Measurements from ENCODE around the gene SLC13A3. TPM values are rescaled to one million over a fixed set of nuclear protein-coding genes. Genes with fewer than 3 reads are reported as not detected.
"Not testable (repeated sequence)": the region's sequence is repeated elsewhere in the genome, so short reads cannot be mapped to it uniquely, and the experiment has no call there.

Gene SLC13A3
- total RNA-seq, 1 experiment from 2014 or later = 0.39 TPM

DNA sequence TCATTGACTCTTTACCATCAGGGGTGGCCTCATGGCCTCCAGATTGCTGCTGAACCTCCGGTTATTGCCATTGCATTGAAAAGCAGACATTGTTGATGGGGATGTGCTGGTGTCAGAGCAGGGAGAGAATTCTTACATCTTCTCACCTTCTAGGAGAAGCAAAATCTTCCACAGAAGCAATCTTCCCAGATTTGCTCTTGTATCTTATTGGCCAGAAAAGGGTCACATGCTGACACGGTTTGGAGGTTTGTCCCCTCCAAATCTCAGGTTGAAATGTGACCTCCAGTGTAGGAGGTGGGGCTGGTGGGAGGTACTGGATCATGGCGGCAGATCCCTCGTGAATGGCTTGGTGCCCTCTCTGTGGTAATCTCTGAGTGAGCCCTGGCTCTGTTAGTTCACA is 27.3 kb upstream of the SLC13A3 start:
- no peak overlapping the region for H3K4me3 Mint-ChIP-seq (ENCODE audit: unreplicated experiment)
- H3K27me3 Mint-ChIP-seq (ENCODE audit: insufficient read depth, unreplicated experiment) = no peaks in the 10 kb centered on the region
- H3K9me3 Mint-ChIP-seq (ENCODE audit: unreplicated experiment) = peaks cover 4% of the 10 kb centered on the region
- no peak overlapping the region for H3K4me3 ChIP-seq (ENCODE audit: low read depth, low read length)
- no TSS peak for BruUV-seq (replicated peaks)
- CTCF ChIA-PET = no interaction called here
- H3K9me3 ChIP-seq = peaks cover under 1% of the 10 kb centered on the region; the same call in 1 of the 2 replicates
- no peak for DNase-seq
- TF ChIP-seq CTCF (IDR thresholded peaks at IDR 0.05; ENCODE audit: insufficient read depth in 1 of 2, low read depth in 1 of 2, low read length in 1 of 2, severe bottlenecking in 1 of 2, unreplicated experiment in 1 of 2) = no peak
- H3K27me3 ChIP-seq (replicated peaks; ENCODE audit: control insufficient read depth, insufficient read depth, low read length) = no peaks in the 10 kb centered on the region
- peaks cover 2% of the 10 kb centered on the region for H3K4me1 Mint-ChIP-seq (ENCODE audit: low read depth, unreplicated experiment)
- H3K27ac Mint-ChIP-seq (ENCODE audit: unreplicated experiment) = no peak overlapping the region
- H3K36me3 Mint-ChIP-seq (ENCODE audit: insufficient read depth, unreplicated experiment) = no peaks in the 10 kb centered on the region
- POLR2A ChIA-PET = no interaction called here
- no peaks in the 10 kb centered on the region for H3K36me3 ChIP-seq (ENCODE audit: control insufficient read depth, insufficient read depth, low read length)
- intact Hi-C loops (cut with micrococcal nuclease; ENCODE audit: unreplicated experiment) = no loop called here
- H3K4me1 ChIP-seq = no peaks in the 10 kb centered on the region

DNA sequence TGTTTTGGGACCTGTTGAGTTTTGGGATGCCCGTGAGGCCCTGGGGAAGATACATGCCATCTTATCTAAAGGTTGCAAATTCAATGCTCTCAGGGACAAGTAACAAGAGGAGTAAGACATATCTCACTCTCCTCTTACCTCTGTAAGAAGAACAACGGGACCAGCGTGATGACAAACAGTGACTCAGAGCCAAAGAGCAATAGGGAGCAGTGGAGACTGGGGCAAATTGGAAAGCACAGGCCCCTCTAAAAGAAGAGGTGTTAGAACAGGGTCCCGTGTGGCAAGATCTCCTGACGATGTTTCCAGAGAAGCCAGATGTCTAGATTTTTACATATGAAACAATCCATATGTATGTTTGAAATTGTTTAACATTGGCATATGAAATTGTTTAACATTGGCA is 26.3 kb upstream of the SLC13A3 start:
- Histone ChIP-seq H3K4me1 (no peaks in the 10 kb centered on the region), H3K9me3 (peaks cover 9% of the 10 kb centered on the region; the same call in 1 of the 2 replicates), H3K4me3 (ENCODE audit: low read depth, low read length) (no peak overlapping the region), H3K27me3 (replicated peaks; ENCODE audit: control insufficient read depth, insufficient read depth, low read length) (no peaks in the 10 kb centered on the region), H3K36me3 (ENCODE audit: control insufficient read depth, insufficient read depth, low read length) (no peaks in the 10 kb centered on the region)
- no peaks in the 10 kb centered on the region for H3K36me3 Mint-ChIP-seq (ENCODE audit: insufficient read depth, unreplicated experiment)
- no peak for TF ChIP-seq CTCF (IDR thresholded peaks at IDR 0.05; ENCODE audit: insufficient read depth in 1 of 2, low read depth in 1 of 2, low read length in 1 of 2, severe bottlenecking in 1 of 2, unreplicated experiment in 1 of 2)
- no peak overlapping the region for H3K27ac Mint-ChIP-seq (ENCODE audit: unreplicated experiment)
- no peaks in the 10 kb centered on the region for H3K4me1 Mint-ChIP-seq (ENCODE audit: low read depth, unreplicated experiment)
- H3K27me3 Mint-ChIP-seq (ENCODE audit: insufficient read depth, unreplicated experiment) = no peaks in the 10 kb centered on the region
- H3K4me3 Mint-ChIP-seq (ENCODE audit: unreplicated experiment) = no peak overlapping the region
- peaks cover 9% of the 10 kb centered on the region for H3K9me3 Mint-ChIP-seq (ENCODE audit: unreplicated experiment)
- POLR2A ChIA-PET = no interaction called here
- BruUV-seq (replicated peaks) = no TSS peak
- CTCF ChIA-PET = interaction anchor here (0.7 kb wide), 1 partner anchor 25 kb away, joined by 4 read pairs; no protein-coding TSS in a partner anchor
- intact Hi-C loops (cut with micrococcal nuclease; ENCODE audit: unreplicated experiment) = no loop called here
- DNase-seq = no peak

GRCh38 chr20:46676649-46677316 is 25.5 kb upstream of the SLC13A3 start:
- H3K27me3 Mint-ChIP-seq (ENCODE audit: insufficient read depth, unreplicated experiment); H3K4me1 Mint-ChIP-seq (ENCODE audit: low read depth, unreplicated experiment); H3K27me3 ChIP-seq (replicated peaks; ENCODE audit: control insufficient read depth, insufficient read depth, low read length); H3K4me3 Mint-ChIP-seq (ENCODE audit: unreplicated experiment); BruUV-seq (replicated peaks); H3K4me3 ChIP-seq (ENCODE audit: low read depth, low read length); H3K36me3 ChIP-seq (ENCODE audit: control insufficient read depth, insufficient read depth, low read length); intact Hi-C loops (cut with micrococcal nuclease; ENCODE audit: unreplicated experiment); H3K4me1 ChIP-seq; H3K27ac Mint-ChIP-seq (ENCODE audit: unreplicated experiment); H3K36me3 Mint-ChIP-seq (ENCODE audit: insufficient read depth, unreplicated experiment); DNase-seq: not testable (repeated sequence)
- CTCF ChIA-PET = interaction anchor here (0.7 kb wide), 2 partner anchors 24 to 25 kb away, joined by 3 to 4 read pairs; no protein-coding TSS in a partner anchor
- POLR2A ChIA-PET = interaction anchor here (0.6 to 0.9 kb wide), 2 partner anchors 13 to 157 kb away, joined by 5 to 6 read pairs; no protein-coding TSS in a partner anchor
- peaks cover 10% of the 10 kb centered on the region for H3K9me3 Mint-ChIP-seq (ENCODE audit: unreplicated experiment)
- peaks cover 13% of the 10 kb centered on the region; the same call in 1 of the 2 replicates for H3K9me3 ChIP-seq
